LNCAP (cell line): ENCODE results near the gene KMT5C.

Experiments used
- TF ChIP-seq, protein P1 (sequence below): fragments of 450-650 bp; IDR thresholded peaks from 2 replicates; pipeline ENCODE4 v1.5.1; 2017; ENCODE audit warnings: mild to moderate bottlenecking

KMT5C gene

DNA sequence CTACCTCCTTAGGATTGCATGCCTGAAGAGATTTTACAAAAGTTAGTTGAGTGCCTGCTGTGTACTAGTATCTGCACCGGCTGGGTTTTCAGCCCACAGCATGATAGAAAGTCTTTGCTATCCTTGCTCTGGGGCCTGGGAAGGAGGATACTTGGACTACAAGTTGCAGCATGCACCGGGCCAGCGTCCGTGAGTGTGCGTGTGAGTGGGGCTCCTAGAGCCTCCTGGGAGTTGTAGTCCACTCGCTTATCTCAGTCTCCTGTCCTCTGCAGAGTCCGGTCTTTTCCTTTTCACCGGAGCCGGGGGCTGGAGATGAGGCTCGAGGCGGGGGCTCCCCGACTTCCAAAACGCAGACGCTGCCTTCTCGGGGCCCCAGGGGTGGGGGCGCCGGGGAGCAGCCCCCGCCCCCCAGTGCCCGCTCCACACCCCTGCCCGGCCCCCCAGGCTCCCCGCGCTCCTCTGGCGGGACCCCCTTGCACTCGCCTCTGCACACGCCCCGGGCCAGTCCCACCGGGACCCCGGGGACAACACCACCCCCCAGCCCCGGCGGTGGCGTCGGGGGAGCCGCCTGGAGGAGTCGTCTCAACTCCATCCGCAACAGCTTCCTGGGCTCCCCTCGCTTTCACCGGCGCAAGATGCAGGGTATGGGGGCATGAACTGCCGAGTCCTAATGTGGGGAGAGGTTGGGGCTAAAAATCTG is 35.2 kb upstream of the KMT5C start:
- TF ChIP-seq, protein P1, sequence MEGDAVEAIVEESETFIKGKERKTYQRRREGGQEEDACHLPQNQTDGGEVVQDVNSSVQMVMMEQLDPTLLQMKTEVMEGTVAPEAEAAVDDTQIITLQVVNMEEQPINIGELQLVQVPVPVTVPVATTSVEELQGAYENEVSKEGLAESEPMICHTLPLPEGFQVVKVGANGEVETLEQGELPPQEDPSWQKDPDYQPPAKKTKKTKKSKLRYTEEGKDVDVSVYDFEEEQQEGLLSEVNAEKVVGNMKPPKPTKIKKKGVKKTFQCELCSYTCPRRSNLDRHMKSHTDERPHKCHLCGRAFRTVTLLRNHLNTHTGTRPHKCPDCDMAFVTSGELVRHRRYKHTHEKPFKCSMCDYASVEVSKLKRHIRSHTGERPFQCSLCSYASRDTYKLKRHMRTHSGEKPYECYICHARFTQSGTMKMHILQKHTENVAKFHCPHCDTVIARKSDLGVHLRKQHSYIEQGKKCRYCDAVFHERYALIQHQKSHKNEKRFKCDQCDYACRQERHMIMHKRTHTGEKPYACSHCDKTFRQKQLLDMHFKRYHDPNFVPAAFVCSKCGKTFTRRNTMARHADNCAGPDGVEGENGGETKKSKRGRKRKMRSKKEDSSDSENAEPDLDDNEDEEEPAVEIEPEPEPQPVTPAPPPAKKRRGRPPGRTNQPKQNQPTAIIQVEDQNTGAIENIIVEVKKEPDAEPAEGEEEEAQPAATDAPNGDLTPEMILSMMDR: no peak

DNA sequence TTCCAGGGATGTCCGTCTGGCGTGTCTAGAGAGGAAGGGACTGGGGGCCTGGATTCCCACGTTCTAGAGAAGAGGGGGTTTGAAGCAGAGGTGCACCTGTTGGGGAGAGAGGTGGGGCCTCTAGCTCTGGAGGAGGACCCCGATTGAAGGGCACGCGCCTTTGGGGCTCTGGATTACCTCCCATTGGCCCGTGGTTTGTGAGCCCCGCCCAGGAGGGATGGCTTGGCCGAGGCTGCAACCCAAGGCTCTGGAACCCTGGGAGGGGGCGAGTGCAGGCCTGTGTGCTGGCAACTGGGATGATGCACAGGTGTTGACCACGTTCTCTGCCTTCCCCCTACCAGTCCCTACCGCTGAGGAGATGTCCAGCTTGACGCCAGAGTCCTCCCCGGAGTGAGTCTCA is 34.7 kb upstream of the KMT5C start:
- TF ChIP-seq, protein P1: no peak

DNA sequence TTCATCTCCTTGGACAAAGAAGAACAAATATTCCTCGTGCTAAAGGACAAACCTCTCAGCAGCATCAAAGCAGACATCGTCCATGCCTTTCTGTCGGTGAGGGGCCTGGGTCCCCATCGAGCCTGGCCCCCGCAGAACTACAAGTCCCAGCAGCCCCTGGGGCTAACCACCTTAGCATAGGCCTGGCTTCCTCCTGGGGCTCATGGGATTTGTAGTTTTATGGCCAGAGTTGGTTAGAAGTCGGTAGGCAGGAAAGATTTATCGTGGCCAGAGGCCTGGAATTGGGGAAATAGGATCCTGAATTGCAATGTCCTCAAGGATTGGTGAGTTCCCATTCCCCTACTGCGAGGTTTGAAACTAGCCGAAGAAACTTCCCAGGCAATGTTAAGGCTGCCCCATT is 34.2 kb upstream of the KMT5C start:
- TF ChIP-seq, protein P1: no peak

DNA sequence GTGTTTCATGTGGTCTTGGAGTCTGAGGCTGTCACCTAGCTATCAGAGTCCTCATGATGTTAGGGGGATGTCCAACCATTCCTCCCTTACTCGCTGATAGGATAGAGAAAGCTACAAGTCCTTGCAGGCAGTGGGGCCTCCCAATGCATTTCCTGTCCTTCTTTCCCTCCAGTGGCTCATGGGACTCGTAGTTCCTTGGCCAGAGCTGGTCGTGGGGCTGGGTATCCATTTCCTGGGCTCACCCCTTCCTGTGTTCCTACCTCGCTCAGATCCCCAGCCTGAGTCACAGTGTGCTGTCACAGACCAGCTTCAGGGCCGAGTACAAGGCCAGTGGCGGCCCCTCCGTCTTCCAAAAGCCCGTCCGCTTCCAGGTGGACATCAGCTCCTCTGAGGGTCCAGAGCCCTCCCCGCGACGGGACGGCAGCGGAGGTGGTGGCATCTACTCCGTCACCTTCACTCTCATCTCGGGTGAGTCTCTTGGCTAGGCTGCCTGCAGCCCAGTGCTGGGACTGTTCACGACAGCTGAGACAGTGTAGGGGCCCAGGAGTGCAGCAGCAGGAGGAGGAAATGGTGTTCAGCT is 33.6 kb upstream of the KMT5C start:
- TF ChIP-seq, protein P1: no peak

DNA sequence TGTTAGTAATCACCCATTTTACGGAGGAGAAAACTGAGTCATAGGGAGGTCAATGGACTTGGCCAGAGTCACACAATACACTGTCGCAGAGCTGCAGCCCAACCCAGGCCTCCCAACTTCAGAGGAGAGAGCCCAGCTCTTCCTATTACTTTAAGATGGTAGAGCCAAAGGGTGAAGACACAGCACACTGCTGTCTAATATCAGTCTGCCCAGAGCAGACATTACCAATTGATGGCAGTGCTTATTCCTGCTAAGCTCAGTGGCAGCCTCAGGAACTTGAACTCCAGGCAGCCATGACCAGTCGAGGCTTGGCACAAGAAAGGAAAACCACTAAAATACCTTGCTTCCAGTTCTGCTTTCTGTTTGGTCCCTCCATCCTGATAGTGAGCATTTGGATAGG is 33.0 kb upstream of the KMT5C start:
- TF ChIP-seq, protein P1: no peak

GRCh38 chr19:55308281-55308680 is 31.4 kb upstream of the KMT5C start:
- TF ChIP-seq, protein P1: no peak

GRCh38 chr19:55309448-55309847 is 30.2 kb upstream of the KMT5C start:
- TF ChIP-seq, protein P1: no peak

- TF ChIP-seq, protein P1: no peak
These were observed 29.2 kb upstream of the KMT5C start for GRCh38 chr19:55310498-55310897.
